ENCODE results near the gene CALCOCO2. TPM values are rescaled to one million over a fixed set of nuclear protein-coding genes. Genes with fewer than 3 reads are reported as not detected.

The CALCOCO2 gene
- polyA plus RNA-seq, 2 of the 4 experiments (the other 2 are of a cell fraction): 71.6 to 194 TPM

DNA sequence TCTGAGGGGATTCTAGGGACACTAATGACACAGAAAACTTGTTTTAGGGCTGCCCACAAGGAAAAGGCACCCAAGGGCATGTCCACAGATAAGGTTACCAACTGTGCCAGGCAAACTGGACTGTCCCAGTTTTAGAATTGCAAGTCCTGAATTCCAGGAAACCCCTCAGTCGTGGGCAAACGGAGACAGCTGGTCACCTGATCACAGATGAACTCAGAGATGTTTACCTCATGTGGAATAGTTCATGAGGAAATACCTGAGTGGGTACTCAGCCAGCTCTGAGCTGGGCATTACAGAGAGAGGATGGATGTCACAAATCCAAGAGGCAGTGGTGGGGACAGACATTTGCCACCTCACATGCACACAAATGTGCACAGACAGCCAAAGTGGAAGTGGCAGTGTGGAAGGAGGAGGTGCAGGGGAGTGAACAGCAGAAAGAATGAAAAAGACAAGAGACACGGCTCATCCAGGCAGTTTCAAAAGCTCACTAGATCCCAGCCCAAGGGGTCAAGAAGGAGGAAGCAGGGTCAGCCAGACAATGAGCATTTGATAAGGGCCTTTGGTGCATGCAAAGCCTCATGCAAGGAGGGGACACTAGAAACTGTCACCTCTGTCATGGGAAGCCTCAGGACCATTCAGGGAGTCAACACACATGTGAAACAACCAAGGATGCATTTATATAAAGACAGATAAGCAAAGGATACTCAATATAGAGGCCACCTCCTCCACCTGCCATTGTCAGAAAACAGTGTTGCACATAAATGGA lies 38.6 kb upstream of the CALCOCO2 start:
- H3K27ac ChIP-seq: peak overlapping the region; percentile 68
- H3K9me3 ChIP-seq: no peaks in the 10 kb centered on the region
- DNase-seq (ENCODE audit: low read depth in 1 of 2, low spot score in 1 of 2) (no peak), ATAC-seq (no peak), FAIRE-seq (peak; percentile 68)
- H3K4me3 ChIP-seq: no peak overlapping the region
- ChIA-PET POLR2A (no interaction called here), CTCF (interaction anchor here (0.9 to 70.2 kb wide), 23 partner anchors 11 to 166 kb away, joined by 3 to 3251 read pairs (median 10); partner anchors contain the start of genes ATP5MC1, CALCOCO2, HOXB13 and HOXB9)
- H3K4me1 ChIP-seq: peaks cover 56% of the 10 kb centered on the region
- 76% methylated on average over 3 of the region's 3 CpGs for WGBS (ENCODE audit: missing lambda C conversion rate)
- peak overlapping the region; percentile 31; the same call in 2 of the 3 replicates for H3K4me2 ChIP-seq
- TF ChIP-seq SREBF2 (IDR thresholded peaks at IDR 0.05) (no peak), FOXS1 (CRISPR knock-in tag; IDR thresholded peaks at IDR 0.05) (no peak)

DNA sequence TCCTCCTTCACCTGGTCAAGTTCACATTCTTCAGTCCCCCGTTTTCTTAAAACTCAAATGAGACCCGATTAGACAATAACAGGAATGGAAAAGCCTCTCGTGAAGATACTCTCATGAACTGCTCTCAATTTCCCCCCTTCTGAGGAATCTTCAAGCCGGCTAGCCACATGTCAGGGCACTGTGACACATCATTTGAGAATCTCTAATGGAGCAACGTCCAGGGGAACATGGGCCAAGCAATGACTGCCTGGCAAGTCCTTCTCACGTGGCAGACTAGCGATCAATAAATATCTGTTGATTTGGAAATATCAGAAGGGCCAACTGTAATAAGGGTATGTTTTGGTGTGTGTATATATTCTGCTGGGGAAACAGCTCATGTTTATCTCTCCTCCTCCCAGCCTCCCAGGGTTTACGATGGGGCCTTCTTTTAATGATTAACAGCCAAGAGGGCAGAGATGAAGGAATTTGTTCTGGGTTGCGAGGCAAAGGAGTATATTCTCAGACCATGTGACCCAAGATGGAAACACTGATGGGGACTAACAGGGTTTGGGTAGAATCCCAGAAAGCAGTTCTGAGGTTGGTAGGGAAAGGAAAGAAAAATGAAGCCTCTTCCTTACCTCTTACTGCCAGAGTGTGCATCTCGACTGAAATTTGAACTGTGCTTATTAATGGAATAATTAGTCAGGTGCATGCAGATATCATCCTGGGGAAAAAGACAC lies 35.2 kb upstream of the CALCOCO2 start:
- no peak overlapping the region for H3K4me3 ChIP-seq
- H3K27ac ChIP-seq: peak overlapping the region; percentile 96 to 97
- WGBS (ENCODE audit: missing lambda C conversion rate): 4% methylated on average over 10 of the region's 10 CpGs
- no peaks in the 10 kb centered on the region for H3K9me3 ChIP-seq
- peaks cover 77% of the 10 kb centered on the region for H3K4me1 ChIP-seq
- ChIA-PET POLR2A (no interaction called here), CTCF (interaction anchor here (0.7 to 70.2 kb wide), 8 partner anchors 9 to 576 kb away, joined by 3 to 3251 read pairs (median 110); partner anchors contain the start of genes ATP5MC1, CALCOCO2, HOXB13 and PRAC1)
- H3K4me2 ChIP-seq: peak overlapping the region; percentile 65
- ATAC-seq (peak; percentile 79 to 80), DNase-seq (ENCODE audit: low read depth in 1 of 2, low spot score in 1 of 2) (peak; percentile 92), FAIRE-seq (peak; percentile 99)
- TF ChIP-seq TP53 (CRISPR knock-in tag; IDR thresholded peaks at IDR 0.05) (no peak), ZC3H11A (IDR thresholded peaks at IDR 0.05) (no peak), HEYL (CRISPR knock-in tag; IDR thresholded peaks at IDR 0.05) (no peak), CEBPB (IDR thresholded peaks at IDR 0.05) (peak; percentile 70 to 88; a peak in 3 of 4 replicates), SREBF2 (IDR thresholded peaks at IDR 0.05) (no peak), TFCP2L1 (CRISPR knock-in tag; IDR thresholded peaks at IDR 0.05) (no peak), JUNB (IDR thresholded peaks at IDR 0.05) (peak; percentile 69), HOXB13 (CRISPR knock-in tag; IDR thresholded peaks at IDR 0.05; ENCODE audit: low read depth) (peak; percentile 95), EHMT2 (IDR thresholded peaks at IDR 0.05; ENCODE audit: low read depth) (no peak), ESRRA (IDR thresholded peaks at IDR 0.05; ENCODE audit: borderline replicate concordance, low read length) (no peak), RCOR1 (IDR thresholded peaks at IDR 0.05; ENCODE audit: low read depth, low read length) (no peak), PHF8 (IDR thresholded peaks at IDR 0.05; ENCODE audit: borderline replicate concordance, low read depth) (no peak), HOXA7 (CRISPR knock-in tag; IDR thresholded peaks at IDR 0.05) (no peak), POLR2A (IDR thresholded peaks at IDR 0.05; ENCODE audit: low read length) (no peak), NR3C1 (IDR thresholded peaks at IDR 0.05) (no peak), ZFP36 (IDR thresholded peaks at IDR 0.05; ENCODE audit: borderline replicate concordance, partially characterized antibody) (no peak), KDM5A (IDR thresholded peaks at IDR 0.05) (no peak), EHF (CRISPR knock-in tag; IDR thresholded peaks at IDR 0.05) (peak; percentile 83; the same call in 1 of the 2 replicates), MAZ (IDR thresholded peaks at IDR 0.05; ENCODE audit: borderline replicate concordance, low read depth, low read length) (no peak), FOXS1 (CRISPR knock-in tag; IDR thresholded peaks at IDR 0.05) (peak; percentile 60; the same call in 1 of the 2 replicates), CHD2 (IDR thresholded peaks at IDR 0.05; ENCODE audit: low read length, partially characterized antibody) (no peak), ZSCAN20 (CRISPR knock-in tag; IDR thresholded peaks at IDR 0.05) (peak; percentile 32; the same call in 1 of the 2 replicates)
- TF ChIP-seq, protein P1, sequence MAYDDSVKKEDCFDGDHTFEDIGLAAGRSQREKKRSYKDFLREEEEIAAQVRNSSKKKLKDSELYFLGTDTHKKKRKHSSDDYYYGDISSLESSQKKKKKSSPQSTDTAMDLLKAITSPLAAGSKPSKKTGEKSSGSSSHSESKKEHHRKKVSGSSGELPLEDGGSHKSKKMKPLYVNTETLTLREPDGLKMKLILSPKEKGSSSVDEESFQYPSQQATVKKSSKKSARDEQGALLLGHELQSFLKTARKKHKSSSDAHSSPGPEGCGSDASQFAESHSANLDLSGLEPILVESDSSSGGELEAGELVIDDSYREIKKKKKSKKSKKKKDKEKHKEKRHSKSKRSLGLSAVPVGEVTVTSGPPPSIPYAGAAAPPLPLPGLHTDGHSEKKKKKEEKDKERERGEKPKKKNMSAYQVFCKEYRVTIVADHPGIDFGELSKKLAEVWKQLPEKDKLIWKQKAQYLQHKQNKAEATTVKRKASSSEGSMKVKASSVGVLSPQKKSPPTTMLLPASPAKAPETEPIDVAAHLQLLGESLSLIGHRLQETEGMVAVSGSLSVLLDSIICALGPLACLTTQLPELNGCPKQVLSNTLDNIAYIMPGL (CRISPR knock-in tag; IDR thresholded peaks at IDR 0.05; ENCODE audit: borderline replicate concordance): no peak
- TF ChIP-seq, protein P2, sequence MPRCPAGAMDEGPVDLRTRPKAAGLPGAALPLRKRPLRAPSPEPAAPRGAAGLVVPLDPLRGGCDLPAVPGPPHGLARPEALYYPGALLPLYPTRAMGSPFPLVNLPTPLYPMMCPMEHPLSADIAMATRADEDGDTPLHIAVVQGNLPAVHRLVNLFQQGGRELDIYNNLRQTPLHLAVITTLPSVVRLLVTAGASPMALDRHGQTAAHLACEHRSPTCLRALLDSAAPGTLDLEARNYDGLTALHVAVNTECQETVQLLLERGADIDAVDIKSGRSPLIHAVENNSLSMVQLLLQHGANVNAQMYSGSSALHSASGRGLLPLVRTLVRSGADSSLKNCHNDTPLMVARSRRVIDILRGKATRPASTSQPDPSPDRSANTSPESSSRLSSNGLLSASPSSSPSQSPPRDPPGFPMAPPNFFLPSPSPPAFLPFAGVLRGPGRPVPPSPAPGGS (IDR thresholded peaks at IDR 0.05): peak; percentile 12; the same call in 1 of the 3 replicates
- TF ChIP-seq, protein P3, sequence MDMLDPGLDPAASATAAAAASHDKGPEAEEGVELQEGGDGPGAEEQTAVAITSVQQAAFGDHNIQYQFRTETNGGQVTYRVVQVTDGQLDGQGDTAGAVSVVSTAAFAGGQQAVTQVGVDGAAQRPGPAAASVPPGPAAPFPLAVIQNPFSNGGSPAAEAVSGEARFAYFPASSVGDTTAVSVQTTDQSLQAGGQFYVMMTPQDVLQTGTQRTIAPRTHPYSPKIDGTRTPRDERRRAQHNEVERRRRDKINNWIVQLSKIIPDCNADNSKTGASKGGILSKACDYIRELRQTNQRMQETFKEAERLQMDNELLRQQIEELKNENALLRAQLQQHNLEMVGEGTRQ (IDR thresholded peaks at IDR 0.05): peak; percentile 79
- TF ChIP-seq, protein P4, sequence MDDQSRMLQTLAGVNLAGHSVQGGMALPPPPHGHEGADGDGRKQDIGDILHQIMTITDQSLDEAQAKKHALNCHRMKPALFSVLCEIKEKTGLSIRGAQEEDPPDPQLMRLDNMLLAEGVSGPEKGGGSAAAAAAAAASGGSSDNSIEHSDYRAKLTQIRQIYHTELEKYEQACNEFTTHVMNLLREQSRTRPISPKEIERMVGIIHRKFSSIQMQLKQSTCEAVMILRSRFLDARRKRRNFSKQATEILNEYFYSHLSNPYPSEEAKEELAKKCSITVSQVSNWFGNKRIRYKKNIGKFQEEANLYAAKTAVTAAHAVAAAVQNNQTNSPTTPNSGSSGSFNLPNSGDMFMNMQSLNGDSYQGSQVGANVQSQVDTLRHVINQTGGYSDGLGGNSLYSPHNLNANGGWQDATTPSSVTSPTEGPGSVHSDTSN (IDR thresholded peaks at IDR 0.05): no peak
- TF ChIP-seq, protein P5, sequence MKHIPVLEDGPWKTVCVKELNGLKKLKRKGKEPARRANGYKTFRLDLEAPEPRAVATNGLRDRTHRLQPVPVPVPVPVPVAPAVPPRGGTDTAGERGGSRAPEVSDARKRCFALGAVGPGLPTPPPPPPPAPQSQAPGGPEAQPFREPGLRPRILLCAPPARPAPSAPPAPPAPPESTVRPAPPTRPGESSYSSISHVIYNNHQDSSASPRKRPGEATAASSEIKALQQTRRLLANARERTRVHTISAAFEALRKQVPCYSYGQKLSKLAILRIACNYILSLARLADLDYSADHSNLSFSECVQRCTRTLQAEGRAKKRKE (CRISPR knock-in tag; IDR thresholded peaks at IDR 0.05; ENCODE audit: low read depth): peak; percentile 98
- TF ChIP-seq, protein P6, sequence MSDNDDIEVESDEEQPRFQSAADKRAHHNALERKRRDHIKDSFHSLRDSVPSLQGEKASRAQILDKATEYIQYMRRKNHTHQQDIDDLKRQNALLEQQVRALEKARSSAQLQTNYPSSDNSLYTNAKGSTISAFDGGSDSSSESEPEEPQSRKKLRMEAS (IDR thresholded peaks at IDR 0.05): peak; percentile 98
- TF ChIP-seq, protein P7, sequence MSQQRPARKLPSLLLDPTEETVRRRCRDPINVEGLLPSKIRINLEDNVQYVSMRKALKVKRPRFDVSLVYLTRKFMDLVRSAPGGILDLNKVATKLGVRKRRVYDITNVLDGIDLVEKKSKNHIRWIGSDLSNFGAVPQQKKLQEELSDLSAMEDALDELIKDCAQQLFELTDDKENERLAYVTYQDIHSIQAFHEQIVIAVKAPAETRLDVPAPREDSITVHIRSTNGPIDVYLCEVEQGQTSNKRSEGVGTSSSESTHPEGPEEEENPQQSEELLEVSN (IDR thresholded peaks at IDR 0.05; ENCODE audit: borderline replicate concordance, low read depth): peak; percentile 97

Measured in A549 (cell line).